ENCODE measurements around the gene CCNI2. TPM values are rescaled to one million over a fixed set of nuclear protein-coding genes. Genes with fewer than 3 reads are reported as not detected.

CCNI2 gene
- total and polyA plus RNA-seq, 4 donors: 0.69 to 24.0 (median 9.9) TPM

Other genes with a start within 250 kb of the CCNI2 start
- gene IL5, start 203.9 kb upstream of the CCNI2 start, total RNA-seq: under 1 TPM in 1 of 2 donors, not detected in 1; 0.50 TPM
- under 1 TPM in 1 of 2 donors, not detected in 1; 0.86 TPM for gene IL5, start 203.9 kb upstream of the CCNI2 start, polyA plus RNA-seq (ENCODE audit: insufficient read length in 2 of 2)
- gene RAD50, start 190.4 kb upstream of the CCNI2 start, total RNA-seq: 10 to 100 TPM; 27.7 to 40.5 TPM
- gene RAD50, start 190.4 kb upstream of the CCNI2 start, polyA plus RNA-seq (ENCODE audit: insufficient read length in 2 of 2): 10 to 100 TPM; 22.0 to 31.9 TPM
- gene IL13, start 89.3 kb upstream of the CCNI2 start, total RNA-seq: not detected
- under 1 TPM in 1 of 2 donors, not detected in 1; 0.18 TPM for gene IL13, start 89.3 kb upstream of the CCNI2 start, polyA plus RNA-seq (ENCODE audit: insufficient read length in 2 of 2)
- not detected for gene IL4, start 73.4 kb upstream of the CCNI2 start, total RNA-seq
- gene IL4, start 73.4 kb upstream of the CCNI2 start, polyA plus RNA-seq (ENCODE audit: insufficient read length in 2 of 2): under 1 TPM in 1 of 2 donors, not detected in 1; 0.43 TPM
- 10 to 100 TPM; 42.3 to 97.6 TPM for gene KIF3A, start 9.9 kb upstream of the CCNI2 start, total RNA-seq
- 10 to 100 TPM; 84.6 to 88.6 TPM for gene KIF3A, start 9.9 kb upstream of the CCNI2 start, polyA plus RNA-seq (ENCODE audit: insufficient read length in 2 of 2)
- gene SEPTIN8, start 29.8 kb downstream of the CCNI2 start, total RNA-seq: 10 to 100 TPM; 67.9 to 83.2 TPM
- gene SEPTIN8, start 29.8 kb downstream of the CCNI2 start, polyA plus RNA-seq (ENCODE audit: insufficient read length in 2 of 2): 100 to 1,000 TPM; 131 to 149 TPM
- gene SOWAHA, start 65.9 kb downstream of the CCNI2 start, total RNA-seq: 1 to 10 TPM; 1.2 to 4.1 TPM
- gene SOWAHA, start 65.9 kb downstream of the CCNI2 start, polyA plus RNA-seq (ENCODE audit: insufficient read length in 2 of 2): 1 to 10 TPM; 4.8 to 5.8 TPM
- 1 to 10 TPM; 4.5 to 6.3 TPM for gene SHROOM1, start 83.2 kb downstream of the CCNI2 start, total RNA-seq
- gene SHROOM1, start 83.2 kb downstream of the CCNI2 start, polyA plus RNA-seq (ENCODE audit: insufficient read length in 2 of 2): 10 to 100 TPM; 11.6 to 17.6 TPM
- gene GDF9, start 119.0 kb downstream of the CCNI2 start, total RNA-seq: under 1 TPM; 0.69 to 0.83 TPM
- 1 to 10 TPM; 1.2 to 2.0 TPM for gene GDF9, start 119.0 kb downstream of the CCNI2 start, polyA plus RNA-seq (ENCODE audit: insufficient read length in 2 of 2)
- 100 to 1,000 TPM; 104 to 407 TPM for gene UQCRQ, start 119.2 kb downstream of the CCNI2 start, total RNA-seq
- gene UQCRQ, start 119.2 kb downstream of the CCNI2 start, polyA plus RNA-seq (ENCODE audit: insufficient read length in 2 of 2): 100 to 1,000 TPM; 248 to 271 TPM
- 1 to 10 TPM in 1 of 2 donors, under 1 TPM in 1; 0.79 to 1.8 TPM for gene LEAP2, start 126.2 kb downstream of the CCNI2 start, total RNA-seq
- 1 to 10 TPM; 3.2 to 3.5 TPM for gene LEAP2, start 126.2 kb downstream of the CCNI2 start, polyA plus RNA-seq (ENCODE audit: insufficient read length in 2 of 2)
- 10 to 100 TPM; 59.8 to 74.7 TPM for gene AFF4, start 216.2 kb downstream of the CCNI2 start, total RNA-seq
- 10 to 100 TPM; 37.0 to 54.6 TPM for gene AFF4, start 216.2 kb downstream of the CCNI2 start, polyA plus RNA-seq (ENCODE audit: insufficient read length in 2 of 2)